ENCODE data around the gene EHBP1. TPM values are rescaled to one million over a fixed set of nuclear protein-coding genes. Genes with fewer than 3 reads are reported as not detected.

Gene EHBP1
- total RNA-seq, 5 donors from 2014 or later (not counting 1 experiment from before 2014, with no cell fraction given), result 22.1 to 28.7 (median 26.1) TPM

DNA sequence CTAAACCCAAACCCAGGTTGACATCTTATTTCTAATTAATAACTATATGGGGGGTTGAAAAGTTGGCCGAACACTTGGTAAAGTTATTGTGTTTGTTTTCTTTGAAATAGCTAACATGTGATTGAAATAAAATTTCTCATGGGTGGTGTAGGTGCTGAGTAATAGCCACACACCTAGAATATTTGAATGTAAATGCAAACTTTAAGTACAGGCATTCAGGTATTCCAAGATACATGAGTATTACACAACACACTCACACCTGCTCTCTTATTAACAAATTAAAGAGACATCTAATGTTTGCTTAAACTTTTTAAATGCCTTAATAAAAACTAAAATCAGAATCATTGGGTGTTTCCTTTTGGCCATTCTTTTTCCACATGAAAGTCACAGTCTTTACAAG lies 165.5 kb downstream of the EHBP1 start:
- H3K9me3 Mint-ChIP-seq, result peaks cover 6 to 31% (median 27%) of the 10 kb centered on the region in 3 donors
- peaks cover 7 to 16% of the 10 kb centered on the region in 2 donors for H3K36me3 ChIP-seq (ENCODE audit: control insufficient read depth in 2 of 2, extremely low read depth in 1 of 2, insufficient read depth in 1 of 2, low read length in 1 of 2)
- no peaks in the 10 kb centered on the region for H3K27me3 Mint-ChIP-seq
- H3K27me3 ChIP-seq (replicated peaks in 1 of 2; ENCODE audit: control insufficient read depth in 2 of 2, extremely low read depth in 1 of 2, insufficient read depth in 2 of 2, low read length in 1 of 2), result no peaks in the 10 kb centered on the region
- POLR2A ChIA-PET, result no interaction called here
- no peak for DNase-seq
- H3K4me1 ChIP-seq (ENCODE audit: control insufficient read depth in 1 of 2, extremely low read depth in 1 of 2, insufficient read depth in 2 of 2, low read length in 2 of 2), result no peaks in the 10 kb centered on the region
- no peak for ATAC-seq (replicated peaks in 1 of 4)
- H3K4me3 ChIP-seq (ENCODE audit: control insufficient read depth in 1 of 2, extremely low read depth in 1 of 2, low read length in 1 of 2), result no peak overlapping the region
- no CpG with 5 or more reads among the region's 1 CpG for WGBS (ENCODE audit: insufficient coverage)
- peaks cover 5% of the 10 kb centered on the region for H3K9me3 ChIP-seq
- H3K4me3 Mint-ChIP-seq, result no peak overlapping the region
- no peak overlapping the region for H3K27ac Mint-ChIP-seq
- CTCF ChIA-PET, result no interaction called here
- no peak overlapping the region for H3K27ac ChIP-seq (ENCODE audit: low read length)
- H3K36me3 Mint-ChIP-seq, result peaks cover 81% of the 10 kb centered on the region
- no peaks in the 10 kb centered on the region for H3K4me1 Mint-ChIP-seq

DNA sequence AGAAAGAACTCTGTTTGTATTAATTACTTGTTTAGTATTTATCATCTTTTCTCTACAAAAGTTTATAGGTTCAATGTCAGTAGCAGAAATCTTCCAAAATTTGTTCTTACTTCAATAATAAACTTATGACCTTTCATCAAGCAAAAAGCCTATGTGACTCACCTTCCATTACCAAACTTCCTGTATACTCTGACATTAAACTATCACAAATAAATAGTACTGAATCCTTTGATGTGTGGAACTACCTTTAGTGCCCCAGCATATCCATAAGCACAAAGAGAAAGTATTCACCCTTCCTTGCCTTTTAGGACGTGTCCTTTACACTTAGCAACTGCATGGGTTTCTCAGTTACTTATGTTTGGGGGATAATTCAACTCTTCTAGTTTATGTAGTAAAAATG lies 166.0 kb downstream of the EHBP1 start:
- ATAC-seq (replicated peaks in 1 of 4), result no peak
- Histone ChIP-seq H3K36me3 (ENCODE audit: control insufficient read depth in 2 of 2, extremely low read depth in 1 of 2, insufficient read depth in 1 of 2, low read length in 1 of 2) (peaks cover 7 to 15% of the 10 kb centered on the region in 2 donors), H3K9me3 (peaks cover 5% of the 10 kb centered on the region), H3K27me3 (replicated peaks in 1 of 2; ENCODE audit: control insufficient read depth in 2 of 2, extremely low read depth in 1 of 2, insufficient read depth in 2 of 2, low read length in 1 of 2) (no peaks in the 10 kb centered on the region), H3K4me1 (ENCODE audit: control insufficient read depth in 1 of 2, extremely low read depth in 1 of 2, insufficient read depth in 2 of 2, low read length in 2 of 2) (no peaks in the 10 kb centered on the region), H3K27ac (ENCODE audit: low read length) (no peak overlapping the region), H3K4me3 (ENCODE audit: control insufficient read depth in 1 of 2, extremely low read depth in 1 of 2, low read length in 1 of 2) (no peak overlapping the region)
- CTCF ChIA-PET, result interaction anchor here in 1 of 2 donors (0.7 kb wide), 1 partner anchor 948 kb away, joined by 3 read pairs; no protein-coding TSS in a partner anchor
- POLR2A ChIA-PET, result no interaction called here
- no peak for DNase-seq
- Mint-ChIP-seq H3K27ac (no peak overlapping the region), H3K9me3 (peaks cover 9 to 35% (median 29%) of the 10 kb centered on the region in 3 donors), H3K4me3 (no peak overlapping the region), H3K4me1 (no peaks in the 10 kb centered on the region), H3K36me3 (peaks cover 81% of the 10 kb centered on the region), H3K27me3 (no peaks in the 10 kb centered on the region)
- WGBS (ENCODE audit: insufficient coverage), result no CpG with 5 or more reads among the region's 1 CpG

- Mint-ChIP-seq H3K27me3 (no peaks in the 10 kb centered on the region), H3K27ac (no peak overlapping the region), H3K9me3 (peaks cover 10 to 47% (median 37%) of the 10 kb centered on the region in 3 donors), H3K4me3 (no peak overlapping the region), H3K36me3 (peaks cover 82% of the 10 kb centered on the region), H3K4me1 (no peaks in the 10 kb centered on the region)
- H3K27me3 ChIP-seq (replicated peaks in 1 of 2; ENCODE audit: control insufficient read depth in 2 of 2, extremely low read depth in 1 of 2, insufficient read depth in 2 of 2, low read length in 1 of 2), result no peaks in the 10 kb centered on the region
- H3K36me3 ChIP-seq (ENCODE audit: control insufficient read depth in 2 of 2, extremely low read depth in 1 of 2, insufficient read depth in 1 of 2, low read length in 1 of 2), result peaks cover 7 to 17% of the 10 kb centered on the region in 2 donors
- ChIA-PET POLR2A (interaction anchor here in 1 of 2 donors (0.7 kb wide), 1 partner anchor 713 kb away, joined by 4 read pairs; no protein-coding TSS in a partner anchor), CTCF (no interaction called here)
- H3K4me3 ChIP-seq (ENCODE audit: control insufficient read depth in 1 of 2, extremely low read depth in 1 of 2, low read length in 1 of 2), result no peak overlapping the region
- WGBS (ENCODE audit: insufficient coverage), result no CpG with 5 or more reads among the region's 3 CpGs
- H3K9me3 ChIP-seq, result peaks cover 5% of the 10 kb centered on the region
- no peaks in the 10 kb centered on the region for H3K4me1 ChIP-seq (ENCODE audit: control insufficient read depth in 1 of 2, extremely low read depth in 1 of 2, insufficient read depth in 2 of 2, low read length in 2 of 2)
- DNase-seq, result no peak
- ATAC-seq (replicated peaks in 1 of 4), result no peak
- H3K27ac ChIP-seq (ENCODE audit: low read length), result no peak overlapping the region
These were observed 168.1 kb downstream of the EHBP1 start for GRCh38 chr2:62873603-62874002.

DNA sequence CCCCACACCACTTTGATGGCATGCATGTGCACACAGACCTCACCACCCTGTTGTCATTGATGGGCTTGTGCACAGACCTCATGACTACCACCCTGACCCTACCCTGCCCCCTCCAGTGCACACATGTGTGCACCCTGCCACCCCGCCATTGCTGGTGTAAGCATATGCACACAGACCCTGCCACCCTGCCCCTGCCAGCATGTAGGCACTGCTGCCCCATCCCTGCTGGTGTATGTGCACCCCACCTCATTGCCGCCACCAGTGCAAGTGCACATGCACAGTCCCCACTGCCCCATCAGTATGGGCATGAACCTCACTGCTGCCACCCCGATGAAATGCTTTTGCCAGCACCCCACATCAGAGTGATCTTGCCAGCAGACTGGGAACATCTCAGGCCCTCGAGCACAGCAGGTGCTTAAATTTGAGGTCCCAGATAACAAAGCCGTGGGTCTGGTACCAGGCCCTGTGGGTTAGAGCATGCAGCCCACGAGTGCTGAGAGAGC lies 169.4 kb downstream of the EHBP1 start:
- DNase-seq, result no peak
- Mint-ChIP-seq H3K4me1 (no peaks in the 10 kb centered on the region), H3K27me3 (no peaks in the 10 kb centered on the region), H3K9me3 (peaks cover 10 to 47% (median 37%) of the 10 kb centered on the region in 3 donors), H3K27ac (no peak overlapping the region), H3K4me3 (no peak overlapping the region), H3K36me3 (peaks cover 83% of the 10 kb centered on the region)
- WGBS (ENCODE audit: insufficient coverage), result 100% methylated on average over 6 of the region's 6 CpGs
- POLR2A ChIA-PET, result no interaction called here
- CTCF ChIA-PET, result no interaction called here
- Histone ChIP-seq H3K36me3 (ENCODE audit: control insufficient read depth in 2 of 2, extremely low read depth in 1 of 2, insufficient read depth in 1 of 2, low read length in 1 of 2) (peaks cover 7 to 17% of the 10 kb centered on the region in 2 donors), H3K9me3 (peaks cover 5% of the 10 kb centered on the region), H3K4me3 (ENCODE audit: control insufficient read depth in 1 of 2, extremely low read depth in 1 of 2, low read length in 1 of 2) (no peak overlapping the region), H3K27ac (ENCODE audit: low read length) (no peak overlapping the region), H3K4me1 (ENCODE audit: control insufficient read depth in 1 of 2, extremely low read depth in 1 of 2, insufficient read depth in 2 of 2, low read length in 2 of 2) (no peaks in the 10 kb centered on the region), H3K27me3 (replicated peaks in 1 of 2; ENCODE audit: control insufficient read depth in 2 of 2, extremely low read depth in 1 of 2, insufficient read depth in 2 of 2, low read length in 1 of 2) (no peaks in the 10 kb centered on the region)
- ATAC-seq (replicated peaks in 1 of 4), result no peak

DNA sequence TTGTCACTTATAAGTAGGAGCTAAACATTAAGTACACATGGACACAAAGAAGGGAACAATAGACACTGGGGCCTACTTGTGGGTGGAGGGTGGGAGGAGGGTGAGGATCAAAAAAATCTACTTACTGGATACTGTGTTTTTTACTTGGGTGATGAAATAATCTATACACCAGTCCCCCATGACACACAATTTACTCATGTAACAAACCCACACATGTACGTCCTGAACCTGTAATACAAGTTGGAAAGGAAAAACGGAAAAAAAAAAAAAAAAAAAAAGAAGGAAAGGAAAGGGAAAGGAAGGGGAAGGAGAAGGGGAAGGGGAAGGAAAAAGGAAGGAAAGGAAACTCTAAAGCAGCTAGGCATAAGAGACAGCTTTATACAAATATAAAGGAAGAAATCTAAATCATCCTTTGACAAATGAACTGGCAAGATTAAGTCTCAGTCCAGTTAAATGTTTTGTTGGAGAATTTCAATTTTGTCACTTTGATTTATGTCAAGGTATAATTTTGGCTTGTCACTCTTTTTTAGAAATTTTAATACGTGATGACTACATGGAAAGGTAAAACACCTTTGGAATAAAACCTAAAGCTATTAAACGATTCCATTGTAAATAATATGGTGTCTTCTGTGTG lies 175.8 kb downstream of the EHBP1 start:
- no peaks in the 10 kb centered on the region for H3K4me1 Mint-ChIP-seq
- H3K27ac ChIP-seq (ENCODE audit: low read length), result no peak overlapping the region
- no peaks in the 10 kb centered on the region for H3K9me3 ChIP-seq
- ATAC-seq (replicated peaks in 1 of 4) (no peak), DNase-seq (no peak)
- no peaks in the 10 kb centered on the region for H3K27me3 Mint-ChIP-seq
- POLR2A ChIA-PET, result interaction anchor here in 1 of 2 donors (0.7 kb wide), 1 partner anchor 14 kb away, joined by 3 read pairs; no protein-coding TSS in a partner anchor
- H3K4me1 ChIP-seq (ENCODE audit: control insufficient read depth in 1 of 2, extremely low read depth in 1 of 2, insufficient read depth in 2 of 2, low read length in 2 of 2), result no peaks in the 10 kb centered on the region
- peaks cover 4 to 21% (median 10%) of the 10 kb centered on the region in 3 donors for H3K9me3 Mint-ChIP-seq
- H3K27ac Mint-ChIP-seq, result no peak overlapping the region
- CTCF ChIA-PET, result interaction anchor here in 1 of 2 donors (0.5 kb wide), 1 partner anchor 70 kb away, joined by 5 read pairs; no protein-coding TSS in a partner anchor
- WGBS (ENCODE audit: insufficient coverage), result no CpG with 5 or more reads among the region's 4 CpGs
- no peaks in the 10 kb centered on the region for H3K27me3 ChIP-seq (replicated peaks in 1 of 2; ENCODE audit: control insufficient read depth in 2 of 2, extremely low read depth in 1 of 2, insufficient read depth in 2 of 2, low read length in 1 of 2)
- peaks cover 0 to 4% of the 10 kb centered on the region in 2 donors for H3K36me3 ChIP-seq (ENCODE audit: control insufficient read depth in 2 of 2, extremely low read depth in 1 of 2, insufficient read depth in 1 of 2, low read length in 1 of 2)
- no peak overlapping the region for H3K4me3 Mint-ChIP-seq
- no peak overlapping the region for H3K4me3 ChIP-seq (ENCODE audit: control insufficient read depth in 1 of 2, extremely low read depth in 1 of 2, low read length in 1 of 2)
- H3K36me3 Mint-ChIP-seq, result peaks cover 53% of the 10 kb centered on the region

DNA sequence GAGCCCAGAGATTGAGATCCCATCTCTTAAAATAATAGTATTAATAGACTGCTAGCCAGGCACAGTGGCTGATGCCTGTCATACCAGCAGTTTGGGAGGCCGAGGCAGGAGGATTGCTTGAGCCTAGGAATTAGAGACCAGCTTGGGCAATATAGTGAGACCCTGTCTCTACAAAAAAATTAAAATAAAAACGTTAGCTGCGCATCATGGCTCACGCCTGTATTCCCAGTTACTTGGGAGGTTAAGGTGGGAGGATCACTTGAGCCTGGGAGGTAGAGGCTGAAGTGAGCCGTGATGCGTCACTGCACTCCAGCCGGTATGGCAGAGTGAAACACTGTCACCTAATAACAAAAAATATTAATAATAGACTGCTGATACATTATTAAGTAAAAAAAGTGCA lies 178.1 kb downstream of the EHBP1 start:
- ChIA-PET CTCF (no interaction called here), POLR2A (no interaction called here)
- ATAC-seq (replicated peaks in 1 of 4) (no peak), DNase-seq (no peak)
- peaks cover 0 to 7% (median 1%) of the 10 kb centered on the region in 3 donors for H3K9me3 Mint-ChIP-seq
- no peak overlapping the region for H3K27ac ChIP-seq (ENCODE audit: low read length)
- 100% methylated on average over 3 of the region's 7 CpGs for WGBS (ENCODE audit: insufficient coverage)
- no peaks in the 10 kb centered on the region for H3K27me3 ChIP-seq (replicated peaks in 1 of 2; ENCODE audit: control insufficient read depth in 2 of 2, extremely low read depth in 1 of 2, insufficient read depth in 2 of 2, low read length in 1 of 2)
- peaks cover 0 to 2% of the 10 kb centered on the region in 2 donors for H3K36me3 ChIP-seq (ENCODE audit: control insufficient read depth in 2 of 2, extremely low read depth in 1 of 2, insufficient read depth in 1 of 2, low read length in 1 of 2)
- no peaks in the 10 kb centered on the region for H3K9me3 ChIP-seq
- no peak overlapping the region for H3K4me3 ChIP-seq (ENCODE audit: control insufficient read depth in 1 of 2, extremely low read depth in 1 of 2, low read length in 1 of 2)
- H3K27ac Mint-ChIP-seq, result no peak overlapping the region
- H3K4me1 ChIP-seq (ENCODE audit: control insufficient read depth in 1 of 2, extremely low read depth in 1 of 2, insufficient read depth in 2 of 2, low read length in 2 of 2), result no peaks in the 10 kb centered on the region
- no peak overlapping the region for H3K4me3 Mint-ChIP-seq
- H3K4me1 Mint-ChIP-seq, result peaks cover 0 to 1% (median 0%) of the 10 kb centered on the region in 3 donors
- H3K27me3 Mint-ChIP-seq, result no peaks in the 10 kb centered on the region
- peaks cover 33% of the 10 kb centered on the region for H3K36me3 Mint-ChIP-seq

Measured in T-cell (primary cell).